Epithelial cell of proximal tubule (primary cell): ENCODE data around the gene CES2. TPM values are rescaled to one million over a fixed set of nuclear protein-coding genes. Genes with fewer than 3 reads are reported as not detected.
"Not testable (repeated sequence)": the region's sequence is repeated elsewhere in the genome, so short reads cannot be mapped to it uniquely, and the experiment has no call there.

Experiments
- DNase-seq: peaks from one replicate; pipeline ENCODE4 v3.0.0-alpha.2; 2011; ENCODE audit warnings: low read depth
- H3K4me3 ChIP-seq: 2 replicates; pipeline ENCODE4 v1.5.1; 2011; ENCODE audit warnings: low read depth, mild to moderate bottlenecking, low read length
- CTCF ChIP-seq: conservative IDR thresholded peaks from 2 replicates; pipeline ENCODE4 v1.5.1; 2012; ENCODE audit warnings: low read depth, mild to moderate bottlenecking, low read length
- total RNA-seq: library from RNA; depleted of rRNA; stranded (reverse); fragments of >200 nt; gene quantifications from 2 replicates; pipeline ENCODE4 v1.2.3, GENCODE V29; 2015

CES2 gene
- total RNA-seq, 1 donor from 2014 or later = 20.9 TPM

DNA sequence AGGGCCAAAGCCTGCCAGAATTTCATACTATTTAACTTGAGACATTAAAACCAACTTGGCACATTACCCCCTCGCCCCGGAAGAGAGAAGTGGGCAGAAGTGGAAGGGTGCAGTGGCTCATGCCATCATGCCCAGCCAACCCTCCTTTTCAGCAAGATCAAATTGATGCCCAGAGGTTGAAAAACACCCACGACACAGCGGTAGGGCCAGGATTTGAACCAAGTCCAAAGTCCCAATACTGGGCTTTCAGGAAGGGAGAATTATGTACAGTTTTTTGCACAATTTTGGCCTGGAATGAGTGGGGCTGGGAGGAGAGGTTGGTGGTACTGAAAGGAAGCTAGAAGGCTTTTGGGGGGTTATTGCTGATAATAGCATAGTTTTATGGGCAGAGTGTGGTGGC is 44.0 kb upstream of the CES2 start:
- no peak overlapping the region for H3K4me3 ChIP-seq
- TF ChIP-seq CTCF = no peak
- DNase-seq = no peak

DNA sequence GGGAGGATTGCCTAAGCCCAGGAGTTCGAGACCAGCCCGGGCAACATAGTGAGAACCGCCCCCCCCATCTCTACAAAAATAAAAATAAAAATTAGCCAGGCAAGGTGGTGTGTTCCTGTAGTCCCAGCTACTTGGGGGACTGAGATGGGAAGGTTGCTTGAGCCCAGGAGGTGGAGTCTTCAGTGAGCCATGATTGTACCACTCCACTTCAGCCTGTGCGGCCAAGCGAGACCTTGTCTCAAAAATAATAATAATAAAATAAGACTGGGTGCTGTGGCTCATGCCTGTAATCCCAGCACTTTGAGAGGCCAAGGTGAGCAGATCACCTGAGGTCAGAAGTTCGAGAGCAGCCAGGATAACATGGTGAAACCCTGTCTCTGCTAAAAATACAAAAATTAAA is 43.5 kb upstream of the CES2 start:
- DNase-seq = no peak
- no peak for TF ChIP-seq CTCF
- no peak overlapping the region for H3K4me3 ChIP-seq

- no peak for TF ChIP-seq CTCF
- H3K4me3 ChIP-seq = no peak overlapping the region
- no peak for DNase-seq
These were observed 41.3 kb upstream of the CES2 start for GRCh38 chr16:66894055-66894454.

DNA sequence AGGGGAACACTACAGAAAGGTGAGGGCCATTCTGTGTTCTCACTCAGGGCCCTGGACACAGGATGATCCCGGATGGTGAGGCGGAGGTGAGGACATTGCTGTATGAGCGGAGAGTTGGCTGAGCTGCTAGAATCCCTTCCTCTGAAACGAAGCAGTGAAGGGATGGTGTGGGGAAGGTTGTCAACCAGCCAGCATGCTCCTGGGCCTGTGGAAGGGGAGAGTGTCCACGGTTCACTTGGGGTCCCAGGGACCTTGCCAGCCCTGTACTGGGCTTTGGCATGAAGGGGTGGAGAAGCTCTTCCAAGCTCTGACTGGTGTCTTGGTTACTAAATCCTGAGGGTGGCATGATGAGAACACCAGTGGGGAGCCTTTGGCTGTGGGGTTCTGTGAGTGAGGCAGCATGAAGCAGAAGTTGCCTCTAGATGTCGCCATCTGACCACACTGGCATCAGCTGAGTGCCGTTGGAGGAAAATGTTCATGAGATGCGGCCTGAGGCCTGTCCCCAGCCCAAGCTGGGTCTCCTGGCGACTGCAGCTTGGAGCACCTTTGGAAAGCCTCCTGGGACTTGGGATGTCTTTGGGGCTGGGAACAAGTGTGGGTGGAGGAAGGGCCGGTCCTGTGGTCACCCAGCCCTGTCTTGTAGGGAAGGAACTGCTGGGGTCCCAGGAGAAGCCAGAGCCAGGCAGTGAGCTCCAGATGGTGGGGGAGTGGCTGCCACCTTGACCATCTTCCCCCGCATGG is 40.2 kb upstream of the CES2 start:
- no peak overlapping the region for H3K4me3 ChIP-seq
- DNase-seq = no peak
- TF ChIP-seq CTCF = peak; percentile 88

- TF ChIP-seq CTCF = no peak
- DNase-seq = no peak
- H3K4me3 ChIP-seq = no peak overlapping the region
These were observed 39.7 kb upstream of the CES2 start for GRCh38 chr16:66895689-66895979.

- TF ChIP-seq CTCF = no peak
- no peak for DNase-seq
- no peak overlapping the region for H3K4me3 ChIP-seq
These were observed 39.3 kb upstream of the CES2 start for GRCh38 chr16:66895999-66896398.

DNA sequence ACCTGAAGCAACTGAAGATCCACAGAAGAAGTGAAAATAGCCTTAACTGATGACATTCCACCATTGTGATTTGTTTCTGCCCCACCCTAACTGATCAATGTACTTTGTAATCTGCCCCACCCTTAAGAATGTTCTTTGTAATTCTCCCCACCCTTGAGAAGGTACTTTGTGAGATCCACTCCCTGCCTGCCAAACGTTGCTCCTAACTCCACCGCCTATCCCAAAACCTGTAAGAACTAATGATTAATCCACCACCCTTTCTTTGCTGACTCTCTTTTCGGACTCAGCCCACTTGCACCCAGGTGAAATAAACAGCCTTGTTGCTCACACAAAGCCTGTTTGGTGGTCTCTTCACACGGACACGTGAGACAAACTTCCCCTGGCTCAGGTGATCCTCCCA is 38.6 kb upstream of the CES2 start:
- H3K4me3 ChIP-seq, DNase-seq: not testable (repeated sequence)
